GM12872 (cell line): Measurements from ENCODE around the gene EME2.

Experiments used
- TF ChIP-seq, protein P1 (sequence below): IDR thresholded peaks from 3 replicates; pipeline ENCODE4 v1.5.1; 2011; ENCODE audit warnings: low read depth, mild to moderate bottlenecking, low read length, moderate library complexity; ENCODE audit not compliant: insufficient read depth

Gene EME2

DNA sequence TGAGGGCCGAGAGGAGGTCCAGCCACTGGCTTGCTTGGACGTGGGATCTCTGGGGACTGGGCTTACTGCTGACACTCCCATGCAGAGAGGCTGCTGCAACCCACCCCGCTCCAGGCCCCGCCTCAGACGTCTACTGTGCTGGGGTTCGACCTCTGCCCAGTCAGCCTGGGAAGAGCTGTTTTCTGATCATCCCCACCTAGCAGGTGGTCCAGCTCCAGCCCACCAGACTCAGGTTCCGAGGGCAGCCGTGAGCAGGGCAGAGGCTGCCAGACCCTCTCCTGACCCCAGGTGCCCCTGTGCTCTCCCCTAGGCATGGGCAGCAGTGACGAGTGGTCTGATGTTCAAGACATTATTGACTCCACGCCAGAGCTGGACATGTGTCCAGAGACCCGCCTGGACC is 24.7 kb upstream of the EME2 start:
- TF ChIP-seq, protein P1, sequence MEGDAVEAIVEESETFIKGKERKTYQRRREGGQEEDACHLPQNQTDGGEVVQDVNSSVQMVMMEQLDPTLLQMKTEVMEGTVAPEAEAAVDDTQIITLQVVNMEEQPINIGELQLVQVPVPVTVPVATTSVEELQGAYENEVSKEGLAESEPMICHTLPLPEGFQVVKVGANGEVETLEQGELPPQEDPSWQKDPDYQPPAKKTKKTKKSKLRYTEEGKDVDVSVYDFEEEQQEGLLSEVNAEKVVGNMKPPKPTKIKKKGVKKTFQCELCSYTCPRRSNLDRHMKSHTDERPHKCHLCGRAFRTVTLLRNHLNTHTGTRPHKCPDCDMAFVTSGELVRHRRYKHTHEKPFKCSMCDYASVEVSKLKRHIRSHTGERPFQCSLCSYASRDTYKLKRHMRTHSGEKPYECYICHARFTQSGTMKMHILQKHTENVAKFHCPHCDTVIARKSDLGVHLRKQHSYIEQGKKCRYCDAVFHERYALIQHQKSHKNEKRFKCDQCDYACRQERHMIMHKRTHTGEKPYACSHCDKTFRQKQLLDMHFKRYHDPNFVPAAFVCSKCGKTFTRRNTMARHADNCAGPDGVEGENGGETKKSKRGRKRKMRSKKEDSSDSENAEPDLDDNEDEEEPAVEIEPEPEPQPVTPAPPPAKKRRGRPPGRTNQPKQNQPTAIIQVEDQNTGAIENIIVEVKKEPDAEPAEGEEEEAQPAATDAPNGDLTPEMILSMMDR = no peak

DNA sequence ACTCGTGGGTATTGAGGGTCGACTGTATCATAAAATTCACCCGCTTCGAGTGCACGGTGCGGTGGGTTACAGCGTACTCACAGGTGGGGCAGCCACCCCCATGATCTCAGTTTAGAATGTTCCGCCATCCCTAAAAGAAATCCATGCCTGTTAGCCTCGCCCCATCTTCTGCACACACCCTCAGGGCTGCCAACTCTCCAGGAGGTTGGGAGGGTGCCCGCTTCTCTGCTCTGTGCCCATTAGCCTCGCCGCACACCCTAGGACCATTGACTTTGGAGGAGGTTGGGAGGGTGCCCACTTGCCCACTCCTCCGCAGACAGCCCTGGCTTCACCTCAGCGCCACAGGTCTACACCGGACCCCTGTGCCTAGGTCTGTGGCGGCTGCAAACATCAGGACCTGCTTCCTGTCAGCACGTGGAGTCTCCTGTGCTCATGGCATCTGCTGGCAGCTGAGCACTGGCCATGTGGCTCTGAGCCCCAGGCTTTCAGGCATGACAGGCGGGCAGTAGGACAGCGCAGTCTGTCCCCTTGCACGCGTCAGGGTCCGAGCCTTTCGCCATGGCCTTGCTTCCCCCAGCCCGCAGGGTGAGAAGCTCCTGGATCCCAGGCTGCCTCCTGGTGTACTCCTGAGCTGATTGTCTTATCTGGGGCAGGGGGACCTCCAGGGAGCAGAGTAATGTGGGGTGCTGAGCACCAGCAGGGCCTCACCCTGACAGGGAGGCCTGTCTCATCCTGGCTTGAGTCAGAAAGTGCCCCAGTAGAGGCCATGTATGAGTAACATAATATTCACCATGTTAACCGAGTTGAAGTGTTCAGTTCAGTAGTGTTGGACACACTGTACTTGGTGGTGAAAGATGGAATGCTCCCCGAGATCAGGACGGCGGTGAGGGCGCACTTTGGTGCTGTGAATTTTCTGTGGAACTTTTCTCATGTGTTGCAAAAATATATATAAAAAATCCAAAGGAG is 23.2 kb upstream of the EME2 start:
- TF ChIP-seq, protein P1 = no peak

DNA sequence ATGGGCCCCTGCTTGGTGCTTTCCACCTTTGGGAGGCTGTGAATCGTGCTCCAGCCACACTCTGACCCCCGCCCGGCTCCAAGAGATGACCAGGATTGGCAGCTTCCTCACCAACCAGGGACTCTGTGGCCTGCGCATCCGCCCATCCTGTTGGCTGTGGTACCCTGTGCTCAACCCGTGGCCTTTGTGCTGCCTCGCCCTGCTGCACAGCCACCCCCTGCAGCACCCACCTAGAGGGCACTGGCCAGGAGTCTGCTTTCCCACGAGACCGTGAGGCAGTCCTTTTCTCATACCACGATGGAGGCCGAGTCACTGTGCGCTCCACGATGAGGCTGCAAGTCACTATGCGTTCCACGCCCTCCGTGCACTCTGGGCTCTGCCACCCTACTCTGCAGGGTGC is 20.7 kb upstream of the EME2 start:
- TF ChIP-seq, protein P1 = no peak

DNA sequence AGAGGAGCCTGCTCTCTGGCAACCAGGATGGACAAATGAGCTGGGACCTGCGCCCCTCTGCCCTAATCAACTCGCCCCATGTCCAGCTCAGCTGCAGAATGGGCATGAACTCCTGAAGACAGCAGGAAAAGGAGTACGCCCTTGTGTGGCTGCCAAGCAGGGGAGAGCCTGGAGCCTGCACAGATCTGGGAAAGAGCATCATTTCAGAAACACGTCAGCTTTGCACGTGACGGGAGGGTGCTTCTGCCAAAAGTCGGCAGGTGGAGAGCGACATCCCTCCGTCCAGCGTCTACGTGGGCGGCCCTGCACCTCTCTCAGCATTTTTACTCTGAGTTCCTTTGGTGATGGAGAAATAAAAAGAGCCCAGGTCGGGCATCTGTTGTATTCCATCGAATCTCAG is 19.8 kb upstream of the EME2 start:
- TF ChIP-seq, protein P1 = no peak

DNA sequence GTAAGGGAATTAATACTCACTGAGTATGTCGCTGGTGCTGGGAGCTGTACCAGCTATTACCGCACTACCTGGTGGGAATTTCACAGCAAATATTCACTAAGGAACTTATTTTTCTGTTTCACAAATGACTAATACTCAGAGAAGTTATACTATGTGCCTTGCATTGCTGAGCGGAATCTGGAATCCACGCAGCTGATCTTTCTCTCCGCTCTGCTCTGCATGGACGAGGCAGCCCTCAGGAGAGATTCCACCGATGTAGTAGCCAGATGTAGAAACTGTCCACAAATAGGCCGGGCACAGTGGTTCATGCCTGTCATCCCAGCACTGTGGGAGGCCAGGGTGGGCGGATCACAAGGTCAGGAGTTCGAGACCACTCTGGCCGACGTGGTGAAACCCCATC is 18.4 kb upstream of the EME2 start:
- TF ChIP-seq, protein P1 = no peak

DNA sequence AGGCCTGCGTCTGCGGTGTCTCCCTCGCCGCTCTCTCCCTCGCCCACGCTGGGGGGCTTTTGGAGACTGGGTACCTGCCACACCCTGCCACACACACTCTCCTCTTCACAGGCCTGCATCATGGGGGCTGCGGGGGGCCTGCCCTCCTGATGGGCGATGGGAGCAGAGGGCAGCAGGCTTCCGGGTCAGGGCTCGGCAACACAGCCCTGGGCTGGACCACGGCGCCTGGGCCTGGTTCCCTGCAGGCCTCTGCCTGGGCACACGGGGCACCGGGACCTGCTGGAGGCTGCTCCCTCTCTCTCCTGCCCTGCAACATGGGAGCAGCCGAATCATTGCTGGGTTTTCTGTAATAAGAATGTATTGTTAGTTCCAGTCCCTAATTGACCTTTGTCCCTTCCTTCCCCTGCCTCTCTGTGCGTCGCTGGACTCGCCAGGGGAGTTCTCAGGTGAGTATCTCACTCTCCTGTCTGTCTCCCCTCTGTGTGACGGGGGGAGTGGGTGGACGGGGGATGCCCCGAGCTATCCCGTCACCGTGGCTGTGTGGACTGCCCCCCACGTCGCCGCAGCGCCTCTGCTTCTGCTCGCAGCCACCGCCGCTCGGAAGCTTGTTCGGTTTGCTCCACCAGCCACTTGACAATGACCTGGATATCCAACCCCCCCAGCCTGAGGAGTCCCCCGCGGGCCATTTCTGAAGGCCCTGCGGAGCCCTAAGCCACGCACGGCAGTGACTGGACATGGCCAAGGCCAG is 14.7 kb upstream of the EME2 start:
- TF ChIP-seq, protein P1 = no peak

DNA sequence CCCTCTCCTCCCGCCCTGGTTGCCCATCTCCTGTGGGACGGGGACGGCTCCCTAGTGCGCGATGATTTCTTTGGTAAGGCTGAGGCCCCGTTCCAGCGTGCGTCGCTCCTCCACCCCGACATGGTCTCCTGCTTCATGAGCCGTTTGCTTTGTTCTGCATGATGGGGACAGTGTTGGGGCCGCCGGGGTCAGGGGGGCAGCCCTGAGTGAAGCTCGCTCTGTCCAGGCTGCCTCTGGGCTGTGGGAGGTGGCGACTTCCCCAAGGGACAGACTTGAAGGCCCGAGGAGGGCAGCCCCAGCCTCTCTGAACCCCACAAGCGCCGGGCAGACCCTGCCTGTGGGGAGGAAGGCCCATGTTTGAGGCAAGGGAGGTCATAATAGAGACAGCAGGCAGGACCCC is 13.7 kb upstream of the EME2 start:
- TF ChIP-seq, protein P1 = no peak
